Smooth muscle cell (in vitro differentiated cells): ENCODE results near the gene FAM219B. TPM values are rescaled to one million over a fixed set of nuclear protein-coding genes. Genes with fewer than 3 reads are reported as not detected.

Experiments used
- DNase-seq: peaks from one replicate; lab custom pipeline; 2025; ENCODE audit not compliant: unreplicated experiment; lab: John Stamatoyannopoulos, UW
- H2AFZ ChIP-seq: fragments of 200-600 bp; sonication (generic); 2 replicates; pipeline ENCODE4 v1.6.0; 2016; ENCODE audit warnings: antibody characterized with exemption, low read depth, mild to moderate bottlenecking
- H3F3A ChIP-seq: fragments of 200-600 bp; sonication (generic); 2 replicates; pipeline ENCODE4 v1.6.0; 2017; ENCODE audit warnings: antibody characterized with exemption, low read depth
- H3K27ac ChIP-seq: fragments of 200-600 bp; sonication (generic); 2 replicates; pipeline ENCODE4 v1.5.1; 2016; ENCODE audit warnings: low read depth, mild to moderate bottlenecking
- H3K27me3 ChIP-seq: fragments of 200-600 bp; sonication (generic); 2 replicates; pipeline ENCODE4 v1.6.1; 2016; ENCODE audit warnings: low read depth, mild to moderate bottlenecking
- H3K36me3 ChIP-seq: fragments of 200-600 bp; sonication (generic); 2 replicates; pipeline ENCODE4 v1.5.1; 2016; ENCODE audit warnings: low read depth
- H3K4me1 ChIP-seq: fragments of 200-600 bp; sonication (generic); 2 replicates; pipeline ENCODE4 v1.5.1; 2016; ENCODE audit warnings: low read depth
- H3K4me2 ChIP-seq: fragments of 200-600 bp; sonication (generic); 2 replicates; pipeline ENCODE4 v1.6.0; 2016; ENCODE audit warnings: mild to moderate bottlenecking
- H3K4me3 ChIP-seq: fragments of 200-600 bp; sonication (generic); 2 replicates; pipeline ENCODE4 v1.5.1; 2016; ENCODE audit warnings: mild to moderate bottlenecking
- H3K79me2 ChIP-seq: fragments of 200-600 bp; sonication (generic); 2 replicates; pipeline ENCODE4 v1.6.0; 2016; ENCODE audit warnings: low read depth, mild to moderate bottlenecking
- H3K9ac ChIP-seq: fragments of 200-600 bp; sonication (generic); 2 replicates; pipeline ENCODE4 v1.6.0; 2016; ENCODE audit warnings: low read depth
- H3K9me3 ChIP-seq: fragments of 200-600 bp; sonication (generic); replicated peaks from 2 replicates; pipeline ENCODE4 v1.5.1; 2016; ENCODE audit warnings: low read depth
- H4K20me1 ChIP-seq: fragments of 200-600 bp; sonication (generic); 2 replicates; pipeline ENCODE4 v1.6.0; 2016; ENCODE audit warnings: low read depth
- WGBS: methylation state at CpG from one replicate; pipeline ENCODE4 v1.1.7; 2016; ENCODE audit warnings: low lambda C conversion rate; 5-methylcytosine and 5-hydroxymethylcytosine counted together
- polyA plus RNA-seq: library from polyadenylated mRNA; unstranded; fragments of >200 nt; fragmentation: Nextera tagmentation; extraction: Ambion mirVana; gene quantifications from 2 replicates; pipeline ENCODE4 v1.2.1, GENCODE V29; 2016
- total RNA-seq: library from RNA; depleted of rRNA; stranded (reverse); fragments of >200 nt; gene quantifications from 2 replicates; pipeline ENCODE4 v1.2.3, GENCODE V29; 2014
- TF ChIP-seq, protein P1 (sequence below): fragments of 200-600 bp; sonication (generic); IDR thresholded peaks from 2 replicates; pipeline ENCODE4 v1.5.1; 2017; ENCODE audit warnings: borderline replicate concordance, mild to moderate bottlenecking, antibody characterized with exemption; ENCODE audit not compliant: insufficient read depth, poor library complexity, severe bottlenecking

FAM219B gene
- total and polyA plus RNA-seq, 2 experiments from 2014 or later: 37.1 to 52.4 TPM

DNA sequence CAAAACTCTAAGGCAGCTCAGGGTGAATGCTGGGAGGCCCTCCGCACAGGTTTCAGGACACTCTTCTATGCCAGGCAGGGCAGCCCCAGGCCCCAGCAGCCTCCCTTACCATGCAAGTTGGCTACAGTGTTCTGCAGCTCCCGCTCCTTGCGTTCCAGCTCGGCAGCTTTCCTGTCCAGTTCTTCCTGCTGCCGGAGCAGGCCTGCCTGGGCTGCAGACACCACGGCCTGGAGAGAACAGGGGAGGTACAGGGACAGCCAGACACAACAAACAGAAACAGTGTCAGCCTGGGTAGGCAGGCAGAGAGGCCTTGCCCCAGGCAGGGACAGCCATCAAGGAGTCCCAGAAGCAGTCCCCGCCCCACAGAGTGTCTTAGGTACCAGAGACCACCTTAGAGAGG lies 54.7 kb downstream of the FAM219B start:
- no peaks in the 10 kb centered on the region for H3K36me3 ChIP-seq

DNA sequence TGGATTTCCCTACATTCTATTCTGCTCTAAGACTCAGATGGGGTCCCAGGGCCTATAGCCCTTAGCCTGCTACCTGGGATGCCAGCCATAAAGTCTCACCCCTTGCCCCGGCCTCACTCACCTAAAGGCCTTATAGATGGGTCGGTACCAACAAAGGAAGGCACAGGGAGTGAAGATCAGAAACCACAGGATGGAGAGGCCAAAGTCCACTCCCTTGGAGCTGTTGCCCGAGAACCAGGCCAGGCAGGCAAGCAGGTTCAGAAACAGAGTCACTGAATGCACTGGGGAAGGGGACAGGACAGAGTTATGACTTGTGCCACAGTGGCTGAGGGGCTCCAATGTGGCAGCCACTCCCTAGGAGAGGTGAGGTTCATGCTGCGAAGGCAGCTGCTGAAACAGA lies 56.3 kb downstream of the FAM219B start:
- no peak for DNase-seq
- H3K9ac ChIP-seq: no peak overlapping the region
- H3K4me2 ChIP-seq: no peak overlapping the region
- no peaks in the 10 kb centered on the region for H3F3A ChIP-seq
- H3K36me3 ChIP-seq: no peaks in the 10 kb centered on the region
- H4K20me1 ChIP-seq: peaks cover 14% of the 10 kb centered on the region
- H2AFZ ChIP-seq: no peak overlapping the region
- H3K79me2 ChIP-seq: no peaks in the 10 kb centered on the region
- H3K27ac ChIP-seq: no peak overlapping the region
- 96% methylated on average over 4 of the region's 4 CpGs for WGBS
- H3K4me3 ChIP-seq: no peak overlapping the region
- H3K4me1 ChIP-seq: no peaks in the 10 kb centered on the region
- H3K27me3 ChIP-seq: no peaks in the 10 kb centered on the region
- no peaks in the 10 kb centered on the region for H3K9me3 ChIP-seq
- TF ChIP-seq, protein P1, sequence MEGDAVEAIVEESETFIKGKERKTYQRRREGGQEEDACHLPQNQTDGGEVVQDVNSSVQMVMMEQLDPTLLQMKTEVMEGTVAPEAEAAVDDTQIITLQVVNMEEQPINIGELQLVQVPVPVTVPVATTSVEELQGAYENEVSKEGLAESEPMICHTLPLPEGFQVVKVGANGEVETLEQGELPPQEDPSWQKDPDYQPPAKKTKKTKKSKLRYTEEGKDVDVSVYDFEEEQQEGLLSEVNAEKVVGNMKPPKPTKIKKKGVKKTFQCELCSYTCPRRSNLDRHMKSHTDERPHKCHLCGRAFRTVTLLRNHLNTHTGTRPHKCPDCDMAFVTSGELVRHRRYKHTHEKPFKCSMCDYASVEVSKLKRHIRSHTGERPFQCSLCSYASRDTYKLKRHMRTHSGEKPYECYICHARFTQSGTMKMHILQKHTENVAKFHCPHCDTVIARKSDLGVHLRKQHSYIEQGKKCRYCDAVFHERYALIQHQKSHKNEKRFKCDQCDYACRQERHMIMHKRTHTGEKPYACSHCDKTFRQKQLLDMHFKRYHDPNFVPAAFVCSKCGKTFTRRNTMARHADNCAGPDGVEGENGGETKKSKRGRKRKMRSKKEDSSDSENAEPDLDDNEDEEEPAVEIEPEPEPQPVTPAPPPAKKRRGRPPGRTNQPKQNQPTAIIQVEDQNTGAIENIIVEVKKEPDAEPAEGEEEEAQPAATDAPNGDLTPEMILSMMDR: no peak

More for the DNA sequence above, 54.7 kb downstream of the FAM219B start:
- Histone ChIP-seq H3K9me3 (no peaks in the 10 kb centered on the region), H3K4me1 (no peaks in the 10 kb centered on the region), H3K4me3 (no peak overlapping the region), H3K27ac (no peak overlapping the region), H3K27me3 (no peaks in the 10 kb centered on the region), H3K9ac (no peak overlapping the region), H3K4me2 (no peak overlapping the region), H3F3A (no peaks in the 10 kb centered on the region), H2AFZ (no peak overlapping the region), H4K20me1 (peaks cover 28% of the 10 kb centered on the region), H3K79me2 (no peaks in the 10 kb centered on the region)
- TF ChIP-seq, protein P1: no peak
- 86% methylated on average over 7 of the region's 7 CpGs for WGBS
- no peak for DNase-seq

Other genes with a start within 250 kb of the FAM219B start
- gene EDC3, start 210.8 kb downstream of the FAM219B start, total RNA-seq: 18.4 and 23.3 TPM in 2 replicates
- gene EDC3, start 210.8 kb downstream of the FAM219B start, polyA plus RNA-seq: 26.7 and 32.9 TPM in 2 replicates
- 0.81 and 1.9 TPM in 2 replicates for gene CYP1A1, start 181.3 kb downstream of the FAM219B start, total RNA-seq
- 0.09 and 0.13 TPM in 2 replicates for gene CYP1A1, start 181.3 kb downstream of the FAM219B start, polyA plus RNA-seq
- not detected in 2 replicates for gene CYP1A2, start 158.0 kb downstream of the FAM219B start, total RNA-seq
- not detected in 2 replicates for gene CYP1A2, start 158.0 kb downstream of the FAM219B start, polyA plus RNA-seq
- 10.4 and 19.6 TPM in 2 replicates for gene CSK, start 124.8 kb downstream of the FAM219B start, total RNA-seq
- 14.1 and 16.5 TPM in 2 replicates for gene CSK, start 124.8 kb downstream of the FAM219B start, polyA plus RNA-seq
- gene LMAN1L, start 94.0 kb downstream of the FAM219B start, total RNA-seq: not detected in 2 replicates
- not detected in 2 replicates for gene LMAN1L, start 94.0 kb downstream of the FAM219B start, polyA plus RNA-seq
- gene CPLX3, start 80.2 kb downstream of the FAM219B start, total RNA-seq: 0.04 and 0.22 TPM in 2 replicates
- not detected in 2 replicates for gene CPLX3, start 80.2 kb downstream of the FAM219B start, polyA plus RNA-seq
- gene ULK3, start 63.7 kb downstream of the FAM219B start, total RNA-seq: 14.2 and 24.1 TPM in 2 replicates
- gene ULK3, start 63.7 kb downstream of the FAM219B start, polyA plus RNA-seq: 20.8 and 23.7 TPM in 2 replicates
- 47.5 and 55.5 TPM in 2 replicates for gene SCAMP2, start 33.5 kb downstream of the FAM219B start, total RNA-seq
- 80.3 and 87.6 TPM in 2 replicates for gene SCAMP2, start 33.5 kb downstream of the FAM219B start, polyA plus RNA-seq
- gene MPI, start 16.8 kb downstream of the FAM219B start, total RNA-seq: 43.6 and 53.1 TPM in 2 replicates
- gene MPI, start 16.8 kb downstream of the FAM219B start, polyA plus RNA-seq: 35.6 and 41.9 TPM in 2 replicates
- gene COX5A, start 31.2 kb upstream of the FAM219B start, total RNA-seq: 144 and 154 TPM in 2 replicates
- gene COX5A, start 31.2 kb upstream of the FAM219B start, polyA plus RNA-seq: 325 and 339 TPM in 2 replicates
- 5.5 and 8.7 TPM in 2 replicates for gene RPP25, start 49.9 kb upstream of the FAM219B start, total RNA-seq
- 24.0 and 26.2 TPM in 2 replicates for gene RPP25, start 49.9 kb upstream of the FAM219B start, polyA plus RNA-seq
- 2.8 and 18.1 TPM in 2 replicates for gene SCAMP5, start 88.7 kb upstream of the FAM219B start, total RNA-seq
- gene SCAMP5, start 88.7 kb upstream of the FAM219B start, polyA plus RNA-seq: 5.5 and 6.6 TPM in 2 replicates
- 6.2 and 33.7 TPM in 2 replicates for gene PPCDC, start 116.7 kb upstream of the FAM219B start, total RNA-seq
- 7.8 and 11.9 TPM in 2 replicates for gene PPCDC, start 116.7 kb upstream of the FAM219B start, polyA plus RNA-seq